Lower leg skin (tissue), 4 donors: ENCODE measurements around the gene TM2D1. TPM values are rescaled to one million over a fixed set of nuclear protein-coding genes. Genes with fewer than 3 reads are reported as not detected.
"Not testable (repeated sequence)": the region's sequence is repeated elsewhere in the genome, so short reads cannot be mapped to it uniquely, and the experiment has no call there.

Experiments
- DNase-seq, 2 donors: peaks; one replicate each; pipeline ENCODE4 v3.0.0-alpha.2; 2019; ENCODE audit warnings: low spot score in 2 of 2
- H3K4me3 ChIP-seq: fragments of 200-600 bp; sonication (generic); 2 replicates; pipeline ENCODE4 v1.5.1; 2017; ENCODE audit warnings: mild to moderate bottlenecking, low read depth; ENCODE audit not compliant: poor library complexity, severe bottlenecking
- POLR2A ChIP-seq, 2 donors: fragments of 450-650 bp; IDR thresholded peaks; one replicate each; pipeline ENCODE4 v1.6.1; 2016 to 2017; ENCODE audit warnings: antibody characterized with exemption in 2 of 2, mild to moderate bottlenecking in 1 of 2, moderate library complexity in 1 of 2
- WGBS, 2 donors: methylation state at CpG; one replicate each; pipeline ENCODE4 v1.1.5; 2018; 5-methylcytosine and 5-hydroxymethylcytosine counted together
- intact Hi-C: fragments of 100-400 bp; cut with DNase I; formaldehyde crosslinking; loops from one replicate; pipeline ENCODE4 v1.15.0; 2023; ENCODE audit warnings: low total_unique reads
- total RNA-seq, 4 donors: library from RNA; depleted of rRNA; stranded (reverse); fragments of >200 nt; gene quantifications; one replicate each; pipeline ENCODE4 v1.1.0, GENCODE V29; 2016
- TF ChIP-seq, protein P1 (sequence below), 3 donors: fragments of 450-650 bp; IDR thresholded peaks; one replicate each; pipeline ENCODE4 v1.5.1; 2016; ENCODE audit warnings: antibody characterized with exemption in 3 of 3, mild to moderate bottlenecking in 3 of 3, moderate library complexity in 2 of 3

TM2D1 gene
- total RNA-seq, 4 donors from 2014 or later, result 44.7 to 55.5 (median 50.0) TPM

DNA sequence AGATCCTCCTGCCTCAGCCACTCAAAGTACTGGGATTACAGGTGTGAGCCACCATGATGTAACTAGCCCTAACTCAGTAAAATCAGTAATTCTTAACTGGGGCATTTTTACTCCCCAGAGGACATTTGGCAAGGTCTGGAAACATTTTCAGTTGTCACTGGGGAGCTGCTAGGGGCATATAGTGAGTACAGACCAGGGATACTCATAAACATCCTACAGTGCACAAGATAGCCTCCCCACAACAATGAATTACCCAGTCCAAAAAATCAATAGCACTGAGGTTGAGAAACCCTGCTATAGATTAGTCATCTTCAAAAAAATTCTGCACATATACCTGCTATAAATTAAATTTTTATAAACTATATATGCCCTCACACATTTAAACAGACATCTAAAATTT, 13.0 kb downstream of the TM2D1 start:
- no peak for DNase-seq
- TF ChIP-seq POLR2A (IDR thresholded peaks at IDR 0.05), result no peak
- TF ChIP-seq, protein P1, sequence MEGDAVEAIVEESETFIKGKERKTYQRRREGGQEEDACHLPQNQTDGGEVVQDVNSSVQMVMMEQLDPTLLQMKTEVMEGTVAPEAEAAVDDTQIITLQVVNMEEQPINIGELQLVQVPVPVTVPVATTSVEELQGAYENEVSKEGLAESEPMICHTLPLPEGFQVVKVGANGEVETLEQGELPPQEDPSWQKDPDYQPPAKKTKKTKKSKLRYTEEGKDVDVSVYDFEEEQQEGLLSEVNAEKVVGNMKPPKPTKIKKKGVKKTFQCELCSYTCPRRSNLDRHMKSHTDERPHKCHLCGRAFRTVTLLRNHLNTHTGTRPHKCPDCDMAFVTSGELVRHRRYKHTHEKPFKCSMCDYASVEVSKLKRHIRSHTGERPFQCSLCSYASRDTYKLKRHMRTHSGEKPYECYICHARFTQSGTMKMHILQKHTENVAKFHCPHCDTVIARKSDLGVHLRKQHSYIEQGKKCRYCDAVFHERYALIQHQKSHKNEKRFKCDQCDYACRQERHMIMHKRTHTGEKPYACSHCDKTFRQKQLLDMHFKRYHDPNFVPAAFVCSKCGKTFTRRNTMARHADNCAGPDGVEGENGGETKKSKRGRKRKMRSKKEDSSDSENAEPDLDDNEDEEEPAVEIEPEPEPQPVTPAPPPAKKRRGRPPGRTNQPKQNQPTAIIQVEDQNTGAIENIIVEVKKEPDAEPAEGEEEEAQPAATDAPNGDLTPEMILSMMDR (IDR thresholded peaks at IDR 0.05), result no peak
- intact Hi-C loops, result no loop called here
- no peak overlapping the region for H3K4me3 ChIP-seq

DNA sequence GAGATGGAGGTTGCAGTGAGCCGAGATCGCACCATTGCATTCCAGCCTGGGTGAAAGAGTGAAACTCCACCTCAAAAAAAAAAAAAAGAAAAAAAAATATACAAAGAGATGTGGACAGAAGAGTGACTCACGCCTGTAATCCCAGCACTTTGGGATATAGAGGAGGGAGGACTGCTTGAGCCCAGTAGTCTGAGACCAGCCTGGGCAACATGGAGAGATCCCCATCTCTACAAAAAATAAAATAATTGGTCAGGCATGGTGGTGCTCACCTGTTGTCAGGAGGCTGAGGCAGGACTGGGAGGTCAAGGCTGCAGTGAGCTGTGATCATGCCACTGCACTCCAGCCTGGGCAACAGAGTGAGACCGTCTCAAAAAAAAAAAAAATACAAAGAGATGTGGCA, 13.7 kb downstream of the TM2D1 start:
- DNase-seq, intact Hi-C loops, H3K4me3 ChIP-seq: not testable (repeated sequence)
- 77 to 86% methylated on average over 4 of the region's 4 CpGs for WGBS, 2 donors

- intact Hi-C loops, result no loop called here
- TF ChIP-seq, protein P1 (IDR thresholded peaks at IDR 0.05), result no peak
- no peak for TF ChIP-seq POLR2A (IDR thresholded peaks at IDR 0.05)
- no peak for DNase-seq
- H3K4me3 ChIP-seq, result no peak overlapping the region
- WGBS, 2 donors, result 98% methylated on average over 2 of the region's 2 CpGs
Measured at GRCh38 chr1:61709908-61710289, 15.0 kb downstream of the TM2D1 start.

DNA sequence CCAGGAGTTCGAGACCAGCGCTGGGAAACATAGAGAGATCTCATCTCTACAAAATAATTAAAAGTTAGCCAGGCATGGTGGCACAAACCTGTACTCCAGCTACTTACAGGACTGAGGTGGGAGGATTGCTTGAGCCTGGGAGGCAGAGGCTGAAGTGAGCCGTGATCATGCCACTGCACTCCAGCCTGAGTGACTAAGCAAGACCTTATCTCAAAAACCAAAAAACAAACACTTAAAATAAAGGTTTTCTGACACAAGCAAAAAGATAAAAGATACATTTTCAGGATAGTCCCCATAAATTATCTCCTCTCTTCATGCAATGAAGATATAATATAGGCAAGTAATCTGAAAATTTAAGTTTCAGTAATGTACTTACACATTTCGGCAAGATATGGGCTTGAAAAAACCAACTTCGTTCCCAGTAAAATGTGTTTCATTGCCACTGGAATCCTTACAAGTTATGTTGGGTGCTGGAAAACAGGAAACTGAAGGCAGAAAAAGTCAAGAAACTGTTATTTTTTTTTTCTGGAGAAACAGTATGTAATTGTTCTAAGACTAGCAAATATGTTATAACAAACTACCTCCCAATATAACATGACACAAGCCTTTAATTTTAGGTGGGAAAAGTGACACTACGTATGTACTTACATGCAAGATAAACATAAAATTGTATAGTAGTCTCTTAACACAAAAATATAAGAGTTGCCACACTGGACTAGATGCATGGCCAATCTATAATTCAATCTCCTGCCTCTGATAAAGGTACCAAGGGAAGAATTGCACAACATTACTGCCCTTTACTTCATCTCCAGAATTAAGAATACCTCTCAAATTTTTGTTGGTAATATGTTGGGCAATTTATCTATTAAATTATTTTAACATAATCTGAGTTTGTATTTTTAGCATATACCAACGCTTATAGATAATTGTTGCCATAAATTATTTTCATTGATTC, 15.7 kb downstream of the TM2D1 start:
- intact Hi-C loops, result no loop called here
- WGBS, 2 donors, result 95 to 96% methylated on average over 7 of the region's 7 CpGs
- TF ChIP-seq, protein P1 (IDR thresholded peaks at IDR 0.05), result no peak
- no peak for TF ChIP-seq POLR2A (IDR thresholded peaks at IDR 0.05)
- H3K4me3 ChIP-seq, result no peak overlapping the region
- no peak for DNase-seq

GRCh38 chr1:61699911-61700851, 24.8 kb downstream of the TM2D1 start:
- 84 to 86% methylated on average over 3 of the region's 3 CpGs for WGBS, 2 donors
- no peak for DNase-seq
- no peak overlapping the region for H3K4me3 ChIP-seq
- intact Hi-C loops, result no loop called here
- no peak for TF ChIP-seq POLR2A (IDR thresholded peaks at IDR 0.05)
- TF ChIP-seq, protein P1 (IDR thresholded peaks at IDR 0.05), result no peak
